CD4-positive, alpha-beta T cell treated with Interleukin-21 for 1 hour (primary cell): ENCODE measurements around the gene SLC25A53.
"Not testable (repeated sequence)": the region's sequence is repeated elsewhere in the genome, so short reads cannot be mapped to it uniquely, and the experiment has no call there.

Source experiments
- DNase-seq: peaks from one replicate; pipeline ENCODE4 v3.0.0-alpha.2; 2020

Gene SLC25A53

DNA sequence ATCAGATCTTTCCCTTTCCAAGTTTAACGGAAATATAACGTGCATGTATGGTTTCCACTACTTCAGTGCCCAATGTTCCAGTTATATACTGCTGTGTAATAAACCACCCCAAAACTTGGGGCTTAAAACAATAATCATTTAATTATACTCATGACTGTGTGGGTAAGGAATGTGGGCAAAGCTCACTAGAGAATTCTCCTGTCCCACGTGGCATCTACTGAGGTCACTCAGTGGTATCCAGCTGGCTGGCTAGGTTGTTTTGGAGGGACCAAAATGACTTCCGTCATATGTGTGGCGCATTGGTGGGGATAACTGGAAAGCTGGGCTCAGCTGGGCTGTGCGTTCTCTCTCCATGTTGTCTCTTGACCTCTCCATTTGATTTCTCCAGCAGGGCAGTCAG, 26.0 kb downstream of the SLC25A53 start:
- DNase-seq, result no peak

DNA sequence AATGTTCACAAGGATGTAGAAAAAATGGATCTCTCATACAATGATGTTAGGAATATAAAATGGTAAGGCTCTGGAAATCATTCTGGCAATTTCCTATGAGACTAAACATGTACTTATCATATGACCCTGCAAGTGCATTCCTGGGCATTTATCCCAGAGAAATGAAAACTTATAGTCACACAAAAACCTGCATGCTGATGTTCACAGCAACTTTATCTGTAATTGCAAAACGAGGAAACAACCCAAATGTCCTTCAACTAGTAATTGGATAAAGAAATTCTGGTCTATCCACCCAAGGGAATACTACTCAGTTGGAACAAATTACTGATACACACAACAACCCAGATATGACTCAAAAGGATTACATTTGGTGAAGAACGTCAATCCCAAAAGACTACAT, 30.0 kb downstream of the SLC25A53 start:
- DNase-seq, result no peak

DNA sequence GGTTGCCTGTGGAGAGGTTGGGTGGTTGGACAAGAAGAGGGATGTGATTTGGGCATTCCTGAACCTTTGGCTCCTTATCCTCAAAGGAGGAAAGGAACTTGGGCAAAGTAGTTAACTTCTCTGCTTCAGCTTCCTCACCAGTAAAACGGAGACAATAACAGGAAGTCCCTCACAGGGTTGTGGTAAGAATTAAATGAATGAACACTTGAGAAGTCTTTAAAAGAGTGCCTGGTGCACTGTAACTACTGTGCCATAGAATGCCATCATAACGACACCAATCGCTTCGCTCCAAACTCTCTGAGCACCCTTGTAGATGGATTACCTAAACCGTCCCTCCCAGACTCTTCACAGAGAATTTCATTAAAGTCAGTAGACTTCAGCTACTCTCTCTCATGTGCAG, 34.0 kb downstream of the SLC25A53 start:
- DNase-seq, result no peak

DNA sequence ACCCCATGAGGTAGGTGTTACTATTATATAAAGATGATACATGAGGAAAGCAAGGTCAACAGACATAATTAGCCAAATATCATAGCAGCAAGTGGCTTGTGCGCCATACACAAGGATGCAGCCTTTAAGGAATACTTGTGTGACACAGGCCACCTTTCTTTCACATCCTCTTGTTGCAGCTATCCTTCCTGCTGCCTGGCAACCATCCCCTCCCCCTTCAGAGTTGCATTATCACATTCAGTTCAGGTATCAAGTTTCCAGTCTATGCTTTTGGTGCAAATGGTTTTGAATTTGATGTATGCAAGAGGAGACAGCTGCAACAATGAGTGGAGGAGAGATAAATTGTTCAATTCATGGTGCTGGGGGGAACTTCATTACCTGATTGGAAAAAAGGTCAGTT, 38.0 kb downstream of the SLC25A53 start:
- DNase-seq, result no peak

DNA sequence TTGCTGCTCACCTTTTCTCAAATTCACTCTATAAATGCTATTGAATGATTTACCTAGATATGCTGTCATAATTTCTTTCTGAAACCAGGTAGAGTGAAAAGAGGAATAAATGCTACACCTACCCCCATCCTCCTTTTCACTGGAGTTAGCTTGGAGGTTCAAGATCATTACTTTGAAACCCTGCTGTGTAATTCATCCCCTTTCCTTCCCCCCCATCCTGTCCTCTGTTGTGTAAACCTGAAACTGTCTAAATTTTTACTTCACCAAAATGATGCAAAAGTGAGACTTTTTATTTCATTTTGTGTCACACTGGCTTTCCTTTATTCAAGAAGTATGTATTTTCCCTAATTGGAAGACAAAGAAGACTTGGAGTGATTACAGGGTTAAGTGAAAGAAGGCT, 39.0 kb downstream of the SLC25A53 start:
- DNase-seq, result no peak

DNA sequence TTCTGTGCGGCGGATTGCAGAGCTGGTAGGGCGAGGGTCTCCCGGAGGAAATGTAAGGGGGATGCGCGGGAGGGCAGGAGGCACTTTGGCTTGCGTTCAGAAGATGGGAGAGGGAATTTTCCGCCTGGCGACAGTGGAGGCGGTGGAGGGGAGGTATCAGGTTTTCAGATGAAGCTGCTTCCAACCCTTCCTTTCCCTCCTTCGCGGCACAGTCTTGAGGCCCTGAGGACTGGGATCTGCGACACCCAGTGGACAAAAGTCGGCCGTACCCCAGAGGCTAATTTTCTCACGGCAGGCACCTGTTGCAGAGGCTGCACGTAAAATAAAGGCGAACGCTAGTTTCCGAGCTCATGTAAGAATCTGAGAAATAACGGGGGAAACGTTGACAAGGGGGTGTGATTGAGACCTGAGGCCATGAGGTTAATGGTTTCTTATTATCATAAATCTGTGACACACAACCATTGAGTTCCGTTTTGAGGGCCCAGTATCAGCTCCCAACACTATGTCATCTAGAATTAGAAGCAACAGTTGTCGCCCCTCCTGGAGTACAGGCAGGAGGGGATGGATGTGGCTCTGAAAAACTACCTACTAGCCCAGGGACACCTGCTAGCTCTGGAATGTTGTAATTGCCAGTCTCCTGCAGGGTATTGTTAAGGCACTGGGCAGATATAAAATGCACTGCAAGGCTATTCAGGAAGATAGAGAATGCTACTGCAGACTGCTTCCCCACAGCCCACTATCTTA, 43.4 kb downstream of the SLC25A53 start:
- peak; percentile 60 for DNase-seq

DNA sequence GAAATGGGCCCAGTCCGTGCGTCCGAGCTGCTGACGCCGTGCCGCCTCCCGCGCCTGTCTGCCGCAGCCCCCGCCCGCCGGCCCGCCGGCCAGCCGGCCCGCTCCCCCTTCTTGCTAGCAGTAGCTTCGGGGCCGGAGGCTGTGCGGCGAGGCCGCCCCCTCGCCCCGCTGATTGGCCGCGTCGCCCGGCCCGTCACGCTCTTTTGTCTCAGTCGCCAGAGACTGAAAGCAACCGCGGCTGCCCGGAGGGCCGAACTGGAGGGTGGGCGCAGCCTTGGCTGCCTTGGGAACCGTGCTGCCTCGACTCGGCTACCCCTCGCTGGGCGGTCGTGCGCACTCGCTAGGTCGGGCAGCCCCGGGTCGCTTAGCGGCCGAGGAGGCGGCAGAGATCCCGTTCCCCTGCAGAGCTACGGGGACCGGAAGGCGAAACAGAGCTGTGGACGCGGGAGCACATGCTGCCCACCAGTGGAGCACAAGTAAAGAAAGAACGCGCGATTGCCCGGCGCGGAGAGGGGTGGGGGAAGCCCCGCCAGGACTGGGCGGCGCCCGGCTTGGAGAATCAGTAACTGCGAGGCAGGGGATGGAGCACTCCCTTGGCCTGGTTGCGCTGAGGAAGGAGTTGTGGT, 44.4 kb downstream of the SLC25A53 start, which contains the start of gene ZCCHC18:
Gene ZCCHC18 (plus strand): TSS at position 198 of the 626 bp plus-strand sequence. CDS start 1,589 bp downstream, outside the sequence.
- DNase-seq, result peak; percentile 40

DNA sequence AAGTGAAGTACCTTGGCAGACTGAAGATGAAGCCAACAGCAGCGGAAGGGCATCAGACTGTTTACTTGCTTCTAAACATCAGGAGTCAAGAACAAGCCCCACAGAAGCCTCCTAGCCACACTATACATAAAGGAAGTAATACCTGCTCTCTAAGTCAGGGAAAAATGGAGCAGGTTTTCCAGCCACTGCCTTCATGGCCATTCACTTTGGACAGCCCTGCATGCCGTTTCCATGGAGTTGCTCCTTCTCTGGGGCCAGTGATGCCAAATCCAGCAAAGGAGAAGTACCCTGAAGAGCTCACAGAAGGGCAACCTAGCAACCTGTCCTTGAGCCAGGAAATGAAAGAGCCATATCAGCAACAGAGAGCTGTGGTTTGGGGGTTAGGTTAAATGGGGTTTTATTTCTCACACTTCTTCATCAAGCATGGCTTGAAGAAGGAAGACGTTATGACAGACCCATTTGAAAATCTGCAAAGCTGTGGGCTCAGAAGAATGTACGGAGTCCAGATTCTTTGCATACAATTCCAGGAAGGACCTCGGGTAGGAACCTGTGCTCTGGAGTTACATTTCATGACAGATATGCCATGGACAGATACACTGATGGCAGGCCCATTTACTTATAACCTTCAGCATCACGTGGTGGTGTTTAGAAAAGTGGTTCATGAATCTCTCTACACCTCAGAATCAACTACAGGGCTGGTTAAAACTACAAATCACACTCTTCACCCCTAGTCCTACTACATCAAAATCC, 46.1 kb downstream of the SLC25A53 start:
- peak; percentile 28 for DNase-seq

DNA sequence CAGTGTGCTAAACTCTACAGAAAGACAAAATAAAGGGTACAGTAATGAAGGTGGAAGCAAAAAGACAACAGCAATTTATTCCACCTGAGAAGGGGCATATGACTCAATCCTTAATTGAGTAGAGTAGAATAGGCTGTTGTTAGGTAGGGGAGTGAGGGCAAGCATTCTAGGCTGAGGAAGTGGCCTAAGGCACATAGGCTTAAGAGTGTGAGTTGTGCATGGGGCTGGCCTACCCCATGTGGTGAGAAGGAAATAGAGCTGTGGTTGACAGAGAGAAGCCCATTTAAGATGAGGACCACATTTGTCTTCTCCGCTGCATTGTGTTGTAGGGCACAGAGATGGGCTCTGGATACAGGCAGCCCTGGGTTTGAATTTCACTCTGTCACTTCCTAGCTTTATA, 47.9 kb downstream of the SLC25A53 start:
- DNase-seq, result no peak

DNA sequence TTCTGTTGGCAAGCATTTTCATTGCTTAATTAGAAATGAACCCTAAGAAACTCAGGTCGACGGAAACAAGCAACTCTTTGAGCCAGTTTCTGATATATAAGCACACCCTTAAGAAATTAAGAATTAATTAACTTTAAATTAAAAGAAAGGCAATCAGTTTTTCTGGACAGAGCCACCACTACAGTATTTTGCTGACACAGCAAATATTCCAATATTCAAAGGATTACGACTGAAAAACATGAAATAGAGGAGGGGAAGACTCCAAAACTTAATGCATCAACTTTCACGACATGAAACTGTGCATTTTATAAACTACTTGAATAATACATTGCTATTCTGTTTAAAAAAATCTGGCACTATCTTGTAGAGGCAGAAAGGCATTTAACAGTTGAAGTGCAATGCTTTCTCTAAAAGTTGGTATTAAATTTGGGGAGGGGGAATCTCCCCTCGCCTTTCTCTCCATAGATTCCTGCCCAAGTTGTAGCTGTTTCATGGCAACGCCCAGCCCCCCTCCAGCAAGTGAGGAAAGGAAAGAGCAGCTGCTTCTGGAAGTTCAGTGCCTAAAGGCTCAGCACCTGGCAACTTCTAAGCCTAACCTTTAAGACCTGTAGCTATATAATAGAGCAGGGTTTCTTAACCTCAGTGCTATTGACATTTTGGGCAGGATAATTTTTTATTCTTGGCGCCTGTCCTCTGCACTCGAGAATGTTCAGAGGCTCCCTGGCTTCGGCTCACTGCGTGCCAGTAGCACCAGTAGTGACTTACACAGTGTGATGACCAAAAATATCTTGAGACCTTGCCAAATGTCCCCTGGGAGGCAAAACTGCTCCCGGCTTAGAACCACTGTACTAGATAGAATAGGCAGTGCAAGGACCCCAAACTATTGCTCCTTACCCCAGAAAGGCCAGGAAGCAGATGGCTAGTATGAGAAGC, 51.2 kb downstream of the SLC25A53 start:
- no peak for DNase-seq

DNA sequence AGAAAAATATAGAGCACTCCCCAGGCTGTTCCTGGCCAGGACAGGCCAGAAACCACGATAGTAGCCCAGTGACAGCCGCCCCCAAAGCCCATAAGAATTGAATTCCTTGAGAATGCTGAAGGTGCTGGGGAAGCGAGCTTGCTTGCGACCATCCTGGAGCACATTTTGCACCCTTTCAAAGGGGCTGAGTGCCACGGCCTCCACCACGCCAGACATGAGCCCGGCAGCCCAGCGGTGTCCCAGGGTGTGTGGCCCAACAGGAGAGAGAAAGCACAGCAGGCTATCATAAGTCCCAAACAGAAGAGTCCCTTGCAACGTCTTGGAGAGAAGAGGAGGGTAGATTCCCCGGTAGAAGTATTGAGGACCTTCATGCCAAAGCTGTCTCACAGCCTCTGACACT, 52.1 kb downstream of the SLC25A53 start:
- DNase-seq, result no peak

DNA sequence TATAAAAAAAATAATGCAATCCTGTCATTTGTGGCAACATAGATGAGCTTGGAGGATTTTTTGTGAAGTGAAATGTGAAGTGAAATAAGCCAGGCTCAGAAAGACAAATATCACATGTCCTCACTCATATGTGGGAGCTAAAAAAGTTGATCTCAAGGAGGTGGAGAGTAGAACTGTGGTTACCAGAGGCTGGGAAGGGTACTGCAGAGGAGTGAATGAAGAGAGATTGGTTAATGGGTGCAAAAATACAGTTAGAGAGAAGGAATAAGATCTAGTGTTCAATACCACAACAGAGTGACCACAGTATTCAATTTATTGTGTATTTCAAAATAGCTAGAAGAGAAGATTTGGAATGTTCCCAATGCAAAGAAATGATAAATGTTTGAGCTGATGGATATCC, 57.9 kb downstream of the SLC25A53 start:
- no peak for DNase-seq

DNA sequence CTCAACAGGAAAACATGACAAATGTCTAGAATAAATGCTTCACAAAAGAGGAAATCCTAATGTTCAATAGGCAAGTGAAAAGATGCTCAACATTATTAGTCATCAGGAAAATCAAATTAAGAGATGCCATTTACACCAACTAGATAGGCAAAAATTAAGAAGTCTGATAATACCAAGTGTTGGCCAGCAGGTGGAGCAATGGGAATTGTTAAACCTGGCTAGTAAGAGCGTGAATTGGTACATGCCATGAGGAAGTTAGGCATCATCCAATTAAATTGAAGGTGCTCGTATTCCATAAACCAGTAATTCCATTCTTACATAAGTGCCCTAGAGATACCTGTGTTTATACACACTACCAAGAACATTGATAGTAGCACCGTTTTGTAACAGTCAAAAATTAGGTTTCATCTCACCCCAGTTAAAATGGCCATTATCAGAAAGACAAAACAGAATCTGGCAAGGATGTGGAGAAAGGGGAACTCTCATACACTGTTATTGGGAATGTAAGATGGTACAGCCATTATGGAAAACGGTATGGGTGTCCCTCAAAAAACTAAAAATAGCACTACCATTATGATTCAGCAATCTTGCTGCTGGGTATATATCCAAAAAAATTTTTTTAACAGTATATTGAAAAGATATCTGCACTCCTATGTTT, 58.5 kb downstream of the SLC25A53 start:
- DNase-seq, result peak; percentile 73

DNA sequence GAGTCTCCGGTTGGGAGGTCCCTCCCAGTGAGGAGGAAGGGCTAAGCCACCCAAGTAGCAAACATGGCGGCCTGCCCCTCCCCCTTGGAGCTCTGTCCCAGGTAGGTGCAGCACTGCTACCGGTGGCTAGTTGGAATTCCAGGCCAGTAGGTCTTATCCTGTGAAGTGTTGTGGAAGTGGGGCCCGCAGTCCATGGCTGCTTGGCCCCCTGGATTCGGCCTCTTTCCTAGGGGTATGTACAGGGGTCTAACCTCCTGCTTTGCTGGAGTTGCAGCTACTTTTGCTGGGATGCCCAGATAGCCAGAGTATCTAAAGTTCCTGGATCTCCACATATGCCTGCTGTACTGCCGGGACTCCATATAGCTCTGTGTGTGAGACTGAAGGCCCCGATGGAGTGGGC, 70.9 kb downstream of the SLC25A53 start:
- no peak for DNase-seq

DNA sequence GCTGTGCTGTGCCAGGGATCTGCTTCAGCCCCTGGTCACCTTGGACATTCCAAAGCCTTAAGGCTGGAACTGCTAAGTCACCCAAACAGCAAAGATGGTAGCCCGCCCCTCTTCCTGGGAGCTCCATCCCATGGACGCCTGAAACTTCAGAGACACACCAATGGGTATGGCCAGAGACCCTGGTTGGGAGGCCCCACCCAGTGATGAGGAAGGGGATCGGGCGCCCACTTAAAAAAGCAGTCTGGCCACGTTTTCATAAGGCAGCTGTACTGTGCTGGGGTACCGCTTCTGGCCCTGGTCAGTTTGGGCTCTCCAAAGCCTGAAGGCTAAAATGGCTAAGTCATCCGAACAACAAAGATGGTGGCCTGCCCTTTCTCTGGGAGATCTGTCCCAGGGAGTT, 71.3 kb downstream of the SLC25A53 start:
- no peak for DNase-seq

DNA sequence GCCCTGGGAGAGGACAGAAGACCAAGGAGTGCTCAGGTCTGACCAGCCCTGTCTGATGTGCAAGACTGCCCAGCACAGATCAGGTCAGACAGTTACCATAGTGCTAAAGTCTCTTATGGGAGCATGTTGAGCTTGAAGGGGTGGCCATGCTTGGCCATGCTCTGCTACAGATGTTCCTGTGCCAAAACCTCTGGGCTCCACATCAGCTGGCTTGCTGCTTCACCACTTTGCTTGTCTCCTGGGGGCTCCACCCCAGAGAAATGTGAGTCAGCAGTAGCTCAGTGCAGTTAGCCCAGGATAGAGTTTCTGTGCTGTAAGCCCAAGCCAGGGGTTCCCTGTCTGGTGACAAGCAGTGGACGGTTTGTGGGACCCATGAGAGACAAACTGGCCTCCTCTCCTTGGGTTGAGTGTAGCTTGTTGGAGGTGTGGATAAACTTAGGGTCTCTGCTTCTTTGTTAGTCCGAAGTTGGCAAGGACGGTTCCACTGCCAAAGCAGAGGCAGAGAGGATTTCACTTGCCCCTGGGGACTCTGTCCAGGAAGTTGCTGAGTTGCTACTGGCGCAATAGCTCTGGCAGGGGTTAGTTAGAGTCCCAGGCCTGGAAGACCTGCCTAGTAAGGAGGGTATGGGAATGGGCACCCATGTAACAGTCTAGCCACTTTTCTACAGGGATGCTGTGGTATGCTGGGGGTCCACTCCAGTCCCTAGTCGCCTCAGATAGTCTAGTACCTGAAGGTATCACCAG, 72.1 kb downstream of the SLC25A53 start:
- no peak for DNase-seq

DNA sequence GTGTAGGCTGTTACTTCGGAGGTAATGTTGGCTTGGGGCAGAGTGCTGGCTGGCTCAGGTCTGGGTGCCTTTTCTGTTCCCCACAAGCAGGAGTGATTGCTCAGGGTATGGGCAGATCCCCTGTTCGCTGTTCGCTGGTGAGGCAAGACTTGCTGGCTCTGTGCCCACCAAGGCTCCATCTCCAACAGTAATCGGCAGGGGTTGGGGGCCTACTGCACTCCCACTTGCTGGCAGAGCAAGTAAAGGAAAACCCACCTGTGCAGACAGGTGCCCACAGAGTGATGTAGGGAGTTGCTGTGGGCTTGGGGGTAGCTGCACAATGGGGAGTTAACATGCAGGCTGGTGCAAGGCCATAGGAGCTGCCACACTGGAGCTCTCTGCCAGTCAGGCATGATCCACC, 72.7 kb downstream of the SLC25A53 start:
- DNase-seq, result no peak

DNA sequence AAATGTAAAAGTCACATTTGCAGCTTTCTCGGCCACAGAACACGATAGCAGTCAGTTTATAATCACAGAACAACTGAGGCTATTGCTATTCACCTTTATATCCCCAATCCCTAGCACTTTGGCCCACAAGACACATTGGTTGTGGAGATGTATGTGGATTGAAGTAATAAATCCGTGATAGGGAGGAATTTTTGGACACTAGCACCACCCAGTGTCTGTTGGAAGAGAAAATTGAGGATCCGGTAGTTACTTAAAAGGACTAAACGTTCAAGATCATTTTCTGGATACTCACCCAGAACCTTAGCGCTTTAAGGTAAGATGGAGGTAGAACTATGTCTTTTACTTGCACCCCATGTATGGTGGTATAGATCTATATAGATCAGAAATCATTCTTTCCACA, 79.0 kb downstream of the SLC25A53 start:
- DNase-seq, result not testable (repeated sequence)

DNA sequence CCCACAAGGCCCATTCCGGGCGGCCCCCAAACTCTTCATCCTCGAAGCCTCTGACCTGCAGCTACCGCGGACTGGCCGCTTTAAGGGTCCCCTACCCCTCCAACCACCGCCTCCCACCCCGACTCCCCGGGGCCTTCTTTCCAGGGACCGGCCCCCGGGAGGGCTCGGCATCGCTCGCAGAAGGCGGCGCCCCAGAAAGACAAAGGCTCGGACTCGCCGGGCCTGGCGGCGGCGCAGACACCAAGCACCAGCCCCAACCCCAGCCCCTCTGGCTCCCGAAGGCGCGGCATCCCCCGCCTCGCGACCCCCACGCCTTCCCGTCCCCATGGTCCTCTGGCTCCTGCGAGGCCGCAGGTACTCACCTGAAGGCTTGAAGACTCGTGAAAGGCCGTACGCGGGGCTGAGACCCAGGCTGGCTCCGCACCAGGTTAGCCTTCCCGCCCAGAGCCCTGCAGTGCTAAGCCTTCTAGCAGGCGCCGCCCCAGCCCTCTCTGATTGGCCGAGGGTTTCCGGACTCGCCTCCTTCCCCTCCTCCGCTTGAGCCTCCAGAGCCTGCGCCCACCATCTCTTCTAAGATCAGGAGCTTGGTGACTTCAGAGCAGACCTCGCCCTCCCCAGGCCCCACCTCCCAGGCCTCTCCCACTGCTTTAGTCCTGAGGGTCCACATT, 80.9 kb downstream of the SLC25A53 start, which contains the start of gene TMSB15C:
Gene TMSB15C (minus strand): TSS at position 459 of the 668 bp plus-strand sequence.
- not testable (repeated sequence) for DNase-seq

DNA sequence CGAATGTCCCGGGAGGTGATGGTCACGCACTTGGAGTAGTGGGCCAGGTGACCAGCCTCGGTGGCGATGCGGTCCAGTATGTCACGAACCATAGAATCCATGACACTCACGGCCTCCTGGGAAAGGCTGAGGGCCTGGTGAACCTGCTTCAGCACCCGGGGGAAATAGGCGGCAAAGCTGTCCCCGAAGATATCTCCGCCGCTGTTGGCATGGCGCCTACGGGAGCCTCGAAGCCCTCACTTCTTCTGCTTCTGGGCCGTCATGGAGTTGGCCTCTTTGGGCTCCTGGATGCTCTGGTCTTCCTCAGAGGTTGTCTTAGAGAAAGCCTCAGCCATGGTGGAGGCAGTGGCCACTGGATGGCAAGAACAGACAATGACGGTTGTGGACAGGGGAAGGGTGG, 94.2 kb downstream of the SLC25A53 start:
- not testable (repeated sequence) for DNase-seq

DNA sequence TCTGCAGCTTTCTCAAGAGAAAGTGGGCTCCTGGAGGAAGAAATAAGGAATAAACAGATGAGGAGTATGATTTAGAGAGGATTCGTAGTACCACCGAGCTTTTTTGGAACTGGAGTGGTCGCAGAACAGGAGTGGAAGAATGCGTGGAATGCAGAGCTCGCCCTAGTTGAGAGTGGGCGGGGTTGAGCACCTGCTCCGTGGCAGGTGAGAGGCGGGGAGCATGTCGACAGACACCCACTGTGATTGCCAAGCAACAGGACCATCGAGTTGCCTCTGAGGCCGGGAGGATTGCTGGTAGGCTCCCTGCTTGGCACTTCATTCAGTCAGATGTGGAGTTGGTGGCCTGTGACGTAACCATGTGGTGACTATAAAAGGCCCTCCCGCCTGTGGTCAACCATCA, 101.9 kb downstream of the SLC25A53 start:
- DNase-seq, result not testable (repeated sequence)
